Activated CD8-positive, alpha-beta memory T cell treated with anti-CD3 and anti-CD28 coated beads for 1 hour (primary cell): ENCODE results near the gene CLCN5.

Source experiments
- DNase-seq, 2 donors: peaks; one replicate each; pipeline ENCODE4 v3.0.0-alpha.2; 2020; ENCODE audit warnings: low read depth in 1 of 2; ENCODE audit errors: extremely low read depth in 1 of 2

CLCN5 gene

DNA sequence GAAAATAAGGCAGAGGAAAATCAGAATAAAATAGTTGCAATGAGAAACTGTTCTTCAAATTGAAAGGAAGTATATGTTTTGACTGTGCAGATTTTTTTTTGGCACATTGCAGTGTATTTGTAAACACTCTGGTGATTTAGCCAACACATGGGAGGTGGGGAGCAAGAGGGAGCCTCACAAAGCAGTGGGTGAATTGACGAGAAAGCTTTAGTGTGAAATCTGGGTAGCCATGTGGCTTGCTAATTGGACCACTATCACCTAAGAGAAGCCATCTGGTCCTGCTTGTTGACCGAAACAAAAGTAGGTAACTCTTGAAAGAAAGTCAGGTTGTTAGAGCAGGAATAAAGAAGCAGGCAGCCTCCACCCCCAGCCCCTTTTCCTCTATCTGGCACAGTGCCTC lies 10.4 kb downstream of the CLCN5 start:
- DNase-seq: no peak

DNA sequence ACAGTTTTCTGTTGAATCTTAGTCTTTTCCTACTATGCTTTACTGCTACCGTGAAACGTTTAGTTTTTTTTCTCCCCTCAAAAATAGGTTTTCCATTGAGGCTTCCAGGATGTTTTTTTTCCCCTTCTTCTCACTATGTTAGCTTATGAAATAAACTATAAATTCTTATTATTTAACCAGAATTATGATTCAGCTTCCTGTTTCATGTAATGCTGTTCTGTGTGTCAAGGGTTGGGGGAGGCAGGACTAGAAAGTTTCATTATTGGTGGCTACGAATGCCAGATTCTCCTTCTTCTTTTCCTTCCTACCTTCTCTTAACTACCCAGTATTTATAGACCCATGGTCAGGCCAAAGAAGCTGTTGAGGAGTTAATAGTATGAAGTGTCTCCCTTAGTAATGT lies 11.8 kb downstream of the CLCN5 start:
- DNase-seq: no peak

DNA sequence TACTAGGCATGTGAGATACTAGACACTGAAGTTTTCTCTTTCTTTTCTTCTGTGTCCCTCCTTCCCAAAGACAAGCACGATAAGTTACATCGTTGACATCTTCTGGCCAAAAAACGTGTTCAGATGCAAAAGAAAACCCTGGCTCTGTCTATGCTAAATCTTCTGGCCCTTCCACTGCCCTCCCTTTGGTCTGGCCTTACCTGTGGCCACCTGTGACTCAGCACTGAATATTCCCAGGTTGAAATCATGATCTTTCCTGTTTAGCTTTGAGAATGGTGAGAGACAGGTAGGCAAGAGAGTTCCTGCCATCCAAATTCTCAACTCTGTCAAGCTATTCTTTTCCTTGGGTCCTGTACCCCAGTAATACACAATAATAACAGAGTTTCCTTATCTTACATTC lies 12.3 kb downstream of the CLCN5 start:
- no peak for DNase-seq

DNA sequence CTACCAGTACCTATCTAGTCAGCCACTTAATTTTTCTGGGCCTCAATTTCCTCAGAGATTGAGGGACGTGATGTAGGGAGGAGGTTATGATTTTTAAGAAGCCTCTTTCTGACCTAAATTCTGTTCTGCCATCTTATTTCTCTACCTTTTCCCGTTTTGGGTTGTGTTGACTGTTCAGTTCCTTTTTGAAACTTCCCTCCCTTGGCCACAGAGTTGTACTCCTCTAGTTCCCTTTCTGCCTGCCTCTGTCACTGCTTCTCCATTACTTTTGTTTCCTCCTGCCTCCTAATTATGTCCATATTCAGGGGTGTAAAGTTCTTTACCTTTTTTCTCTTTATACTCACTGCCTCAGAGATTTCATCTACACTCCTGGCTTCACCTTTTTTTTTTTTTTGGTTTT lies 25.4 kb downstream of the CLCN5 start:
- no peak for DNase-seq

DNA sequence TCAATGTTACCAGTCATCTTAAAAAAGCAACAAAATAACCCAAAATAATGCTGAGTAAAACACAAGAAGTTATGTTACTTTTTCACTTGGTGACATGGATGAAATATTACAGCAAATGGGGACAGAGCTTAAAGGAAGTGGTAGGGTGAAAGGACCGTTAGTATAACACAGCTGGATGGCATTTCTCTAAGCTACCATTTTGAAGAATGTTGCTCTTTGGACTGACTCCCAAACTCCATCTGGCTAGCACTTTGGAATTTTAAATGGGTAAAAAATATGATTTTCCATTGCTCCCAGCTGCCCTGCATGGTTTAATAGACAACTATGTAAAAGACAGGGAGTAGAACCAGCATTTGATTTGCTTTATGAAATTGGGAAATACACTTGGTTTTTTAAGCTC lies 27.6 kb downstream of the CLCN5 start:
- DNase-seq: no peak

DNA sequence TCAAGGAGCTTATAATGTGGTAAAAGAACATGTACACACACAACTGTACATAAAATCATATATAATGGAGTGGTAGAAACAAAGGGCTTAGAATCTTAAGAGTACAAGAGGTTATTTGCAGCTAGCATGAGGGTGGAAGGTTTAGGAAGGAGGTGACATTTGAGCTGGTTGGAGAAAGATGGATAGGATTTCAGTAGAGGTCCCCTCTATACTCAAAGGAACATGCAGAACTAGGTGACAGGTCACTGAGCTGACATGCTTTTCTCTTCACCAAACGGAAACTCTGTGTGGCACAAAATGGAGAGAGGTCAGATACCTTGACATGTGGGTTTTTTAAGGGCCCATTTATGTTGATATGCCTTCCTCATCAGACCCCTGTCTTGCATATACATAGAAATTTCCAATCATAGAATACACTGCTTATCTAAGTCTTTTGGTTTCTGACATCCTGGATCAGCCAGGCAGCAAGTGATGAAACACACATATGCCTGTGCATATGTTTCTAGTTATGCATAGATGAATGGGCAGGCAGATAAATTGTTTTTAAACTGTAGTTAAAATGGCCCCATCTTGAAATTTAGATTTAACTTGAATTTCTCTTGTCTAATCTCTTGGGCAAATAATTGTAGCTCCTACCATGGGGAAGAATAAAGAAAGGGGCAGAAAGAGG lies 29.3 kb downstream of the CLCN5 start:
- no peak for DNase-seq

DNA sequence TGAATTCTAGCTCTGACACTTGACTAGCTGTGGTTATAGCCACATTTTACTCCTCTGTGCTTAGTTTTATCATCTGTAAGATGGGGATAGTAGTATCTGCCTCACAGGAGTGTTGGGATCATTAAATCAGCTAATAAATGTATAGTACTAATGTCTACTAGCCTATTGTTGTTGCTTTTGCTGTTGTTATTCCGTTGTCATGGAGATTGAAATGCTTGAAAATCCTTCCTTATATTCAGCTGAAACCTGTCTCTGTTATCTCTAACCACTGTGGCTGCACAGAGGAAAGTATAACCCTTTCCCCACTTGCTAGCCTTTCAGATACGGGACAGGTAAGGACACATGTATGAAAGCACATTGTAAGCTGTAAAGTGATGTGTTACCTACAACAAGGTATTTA lies 33.9 kb downstream of the CLCN5 start:
- DNase-seq: no peak

DNA sequence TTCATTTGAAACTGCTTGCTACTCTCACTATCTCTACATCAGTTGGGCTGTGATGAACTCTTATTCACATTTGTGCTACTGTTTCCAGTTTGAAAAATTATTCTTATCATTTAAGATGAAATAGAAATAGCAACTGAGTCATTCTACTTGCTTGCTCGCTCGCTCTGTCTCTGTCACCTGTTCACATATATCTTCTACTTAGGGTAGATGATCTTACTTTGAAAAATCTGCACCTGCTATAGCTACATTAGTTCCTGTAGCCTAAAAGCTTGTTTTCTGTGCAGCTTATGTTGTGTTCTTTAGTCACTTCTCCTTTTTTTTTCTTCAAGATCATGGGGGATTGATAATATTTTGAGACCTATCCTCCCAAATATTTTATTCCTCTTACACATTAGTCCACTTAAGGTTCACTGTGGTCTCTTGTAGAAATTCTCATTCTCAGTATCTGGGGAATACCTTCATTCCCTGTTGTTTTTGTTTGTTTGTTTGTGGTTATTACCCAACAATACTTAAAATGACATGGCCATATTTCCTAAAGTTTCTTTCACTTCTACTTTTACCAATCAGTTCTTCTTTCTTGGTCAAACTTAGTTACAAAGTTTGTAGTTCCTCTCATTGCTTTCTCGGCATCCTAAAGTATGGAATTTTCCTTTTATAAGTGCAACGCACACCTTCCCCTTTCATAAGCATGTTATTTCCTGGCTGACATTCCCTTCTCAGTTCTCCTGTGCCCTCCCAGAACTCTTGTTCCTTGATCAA lies 36.5 kb downstream of the CLCN5 start:
- no peak for DNase-seq

DNA sequence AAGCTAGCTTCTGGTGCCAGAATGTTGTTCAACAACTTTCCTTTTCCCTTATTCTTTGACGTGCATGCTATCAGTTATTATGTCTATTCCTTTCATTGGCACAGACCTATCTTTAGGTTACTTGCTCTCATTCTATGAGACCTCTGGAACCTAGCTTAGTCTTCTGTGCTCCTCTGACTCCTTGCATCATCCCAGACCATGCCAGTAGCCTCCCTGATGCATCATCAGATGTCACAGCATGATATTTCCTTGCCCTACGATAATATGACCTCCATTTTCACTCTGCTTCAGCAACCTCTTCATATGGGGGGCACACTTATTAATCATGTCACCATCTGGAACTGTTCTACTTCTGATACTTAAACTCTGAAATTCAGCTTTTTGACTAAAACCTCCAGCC lies 37.2 kb downstream of the CLCN5 start:
- DNase-seq: no peak

DNA sequence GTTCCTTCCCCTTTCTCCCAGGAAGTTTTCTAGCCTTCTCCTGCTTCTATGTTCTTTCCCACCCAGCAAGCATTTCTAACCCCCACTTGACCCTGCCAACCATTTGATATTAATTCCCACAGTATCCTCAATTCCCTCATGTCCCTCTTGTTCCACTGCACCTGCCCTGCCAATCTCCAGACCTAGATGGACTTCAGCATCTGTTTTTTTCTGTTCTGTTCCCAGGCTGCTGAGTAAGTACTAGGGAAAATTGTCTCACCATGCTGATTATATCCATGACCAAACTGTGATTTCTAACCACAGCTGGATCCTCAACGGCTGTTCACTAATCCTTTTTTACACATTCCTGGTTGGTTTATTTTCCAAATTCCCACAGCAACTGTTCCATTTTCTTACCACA lies 37.7 kb downstream of the CLCN5 start:
- DNase-seq: no peak

DNA sequence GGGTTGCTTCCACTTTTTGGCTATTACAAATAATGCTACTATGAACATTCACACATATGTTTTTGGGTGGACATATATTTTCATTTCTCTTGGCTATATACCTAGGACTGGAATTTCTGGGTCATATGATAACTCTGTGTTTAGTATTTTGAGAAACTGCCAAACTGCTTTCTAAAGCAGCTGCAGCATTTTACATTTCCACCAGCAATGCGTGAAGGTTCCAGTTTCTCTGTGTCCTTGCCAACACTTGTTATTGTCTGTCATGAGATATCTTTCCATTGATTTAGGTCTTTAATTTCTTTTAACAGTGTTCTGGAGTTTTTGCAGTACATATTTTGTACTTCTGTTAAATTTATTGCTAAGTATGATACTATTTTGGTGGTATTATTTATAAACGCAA lies 48.3 kb downstream of the CLCN5 start:
- DNase-seq: no peak

DNA sequence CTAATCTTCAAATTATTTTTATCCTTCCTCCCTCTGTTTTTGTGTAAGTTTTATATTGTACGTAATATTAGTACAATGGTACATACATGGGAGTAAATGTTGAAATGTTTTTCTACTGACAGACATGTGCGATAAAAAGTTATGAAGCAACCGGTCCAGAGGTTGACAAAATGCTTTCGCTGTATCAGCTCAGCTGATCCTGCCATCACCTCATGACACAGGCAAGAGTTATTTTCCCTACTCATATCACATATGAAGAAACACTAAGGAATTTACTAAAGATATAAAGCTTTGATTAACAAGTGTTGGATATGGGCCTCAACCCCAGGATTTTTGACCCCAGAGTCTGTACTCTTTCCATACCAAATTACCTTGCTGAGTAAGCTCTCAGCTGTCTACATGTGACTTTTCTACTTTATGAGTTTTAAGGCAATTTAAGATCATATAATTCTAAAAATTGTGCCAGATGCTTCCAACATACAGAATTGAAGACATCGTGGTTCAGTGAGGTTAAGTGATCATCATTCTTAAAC lies 50.0 kb downstream of the CLCN5 start:
- DNase-seq: no peak

DNA sequence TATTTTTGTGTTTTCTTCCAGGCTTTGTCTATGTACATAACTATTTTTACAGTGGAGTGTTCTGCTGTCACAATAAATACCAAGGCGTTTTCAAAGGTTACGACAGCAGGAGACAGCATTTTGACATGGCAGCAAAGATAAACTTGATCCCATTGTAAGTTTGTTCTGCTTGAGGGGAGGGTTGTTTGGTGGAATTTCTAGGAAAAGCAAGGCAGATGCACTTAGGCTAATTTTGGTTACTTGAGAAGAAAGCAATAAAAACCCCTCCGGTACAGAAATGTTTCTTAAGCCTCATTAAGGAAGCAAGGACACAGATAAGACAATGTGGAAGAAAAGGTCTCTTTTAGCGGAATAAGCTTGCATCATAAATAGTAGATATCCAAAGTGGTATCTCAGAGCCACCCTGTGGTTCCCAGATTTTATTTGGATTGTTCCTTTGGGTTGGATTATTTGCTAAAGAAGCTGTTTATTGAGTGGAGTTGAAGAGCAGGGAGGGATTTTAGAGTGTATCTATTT lies 54.3 kb downstream of the CLCN5 start:
- no peak for DNase-seq

DNA sequence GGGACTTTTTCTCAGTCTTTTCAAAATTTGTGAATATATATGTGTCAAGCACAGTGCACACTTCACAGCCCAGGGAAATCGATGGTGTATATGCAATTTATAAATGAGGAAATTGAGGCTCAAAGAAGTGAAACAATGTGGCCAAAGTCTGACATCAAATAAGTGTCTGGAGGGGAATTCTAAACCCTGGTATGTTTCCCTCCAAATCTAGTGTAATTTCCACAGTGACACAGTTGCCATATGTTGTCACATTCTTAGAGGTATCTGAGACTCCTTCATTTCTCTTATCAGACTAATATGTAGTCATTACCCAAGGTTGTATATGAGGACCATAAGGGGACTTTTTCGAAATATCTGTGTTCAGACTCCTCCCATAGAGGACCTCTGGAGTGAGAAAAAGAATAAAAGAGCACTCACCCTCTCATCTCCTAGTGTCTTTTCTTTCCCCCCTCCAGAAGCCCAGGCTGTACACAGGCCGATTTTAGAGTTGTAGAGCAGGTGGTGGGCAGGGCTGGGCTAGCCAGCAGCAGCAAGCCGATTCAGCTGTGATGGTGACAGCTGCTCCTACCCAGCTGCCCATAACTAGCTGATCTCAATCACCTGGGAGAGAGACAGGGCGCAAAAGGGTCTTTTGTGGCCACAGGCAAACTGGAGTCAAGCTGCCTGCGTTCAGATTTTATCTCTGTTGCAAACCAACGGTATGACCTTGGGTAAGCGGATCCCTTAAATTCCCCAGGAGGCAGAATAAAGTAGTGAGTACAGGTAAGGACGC lies 55.1 kb downstream of the CLCN5 start:
- DNase-seq: no peak

DNA sequence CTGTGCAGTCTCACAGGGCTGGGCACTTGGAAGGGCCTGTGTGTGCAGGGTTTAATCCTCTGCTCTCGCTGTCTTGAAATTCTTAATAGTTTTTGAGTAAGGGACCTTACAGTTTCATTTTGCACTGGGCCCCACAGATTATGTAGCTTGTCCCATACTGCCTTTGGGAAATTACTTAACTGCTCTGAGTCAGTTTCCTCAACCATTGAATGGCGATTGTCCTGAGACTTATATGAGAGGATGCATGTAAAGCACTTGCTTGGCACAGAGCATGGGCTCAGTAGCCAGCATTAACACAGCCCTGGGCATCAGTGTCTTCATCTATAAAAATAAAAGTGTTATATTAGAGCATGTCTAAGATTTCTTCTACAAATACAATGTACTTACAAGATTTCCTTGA lies 55.8 kb downstream of the CLCN5 start:
- DNase-seq: no peak

DNA sequence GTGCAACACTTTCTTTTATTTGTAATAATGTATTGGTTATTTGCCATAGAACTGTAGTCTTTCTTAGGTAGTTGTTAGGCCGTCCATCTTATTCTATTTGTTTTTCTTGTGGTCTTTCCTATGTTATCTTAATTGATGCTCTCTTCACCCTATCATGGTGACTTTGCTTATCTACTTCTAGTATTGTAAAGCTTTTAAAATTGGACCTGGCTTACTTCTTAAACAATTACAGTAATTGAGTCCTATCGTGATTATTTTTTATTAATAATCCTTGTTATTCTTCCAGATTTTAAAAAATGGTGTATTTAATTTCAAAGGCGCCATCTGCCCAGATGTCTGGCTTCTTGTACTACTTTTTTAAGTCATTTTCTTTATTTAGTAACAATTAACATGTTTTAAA lies 63.7 kb downstream of the CLCN5 start:
- no peak for DNase-seq

DNA sequence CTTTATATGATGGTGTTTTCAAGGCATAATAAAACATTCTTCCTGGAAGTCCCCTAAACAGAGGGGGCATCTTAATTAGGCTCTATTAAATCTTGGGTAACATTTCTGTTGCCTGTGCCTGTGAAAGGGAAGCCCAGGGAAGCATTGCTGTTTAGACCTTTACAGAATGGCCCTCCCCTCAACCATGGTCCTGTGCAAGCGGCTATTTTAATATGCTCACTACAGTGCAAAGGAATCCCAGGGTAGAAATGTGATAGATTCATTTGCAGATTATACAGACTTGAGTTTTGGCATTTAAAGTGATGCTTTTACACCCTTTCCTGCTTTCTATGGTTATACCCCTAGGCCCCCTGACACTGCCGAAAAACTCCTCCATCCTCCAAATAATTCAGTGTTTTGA lies 65.3 kb downstream of the CLCN5 start:
- DNase-seq: no peak

DNA sequence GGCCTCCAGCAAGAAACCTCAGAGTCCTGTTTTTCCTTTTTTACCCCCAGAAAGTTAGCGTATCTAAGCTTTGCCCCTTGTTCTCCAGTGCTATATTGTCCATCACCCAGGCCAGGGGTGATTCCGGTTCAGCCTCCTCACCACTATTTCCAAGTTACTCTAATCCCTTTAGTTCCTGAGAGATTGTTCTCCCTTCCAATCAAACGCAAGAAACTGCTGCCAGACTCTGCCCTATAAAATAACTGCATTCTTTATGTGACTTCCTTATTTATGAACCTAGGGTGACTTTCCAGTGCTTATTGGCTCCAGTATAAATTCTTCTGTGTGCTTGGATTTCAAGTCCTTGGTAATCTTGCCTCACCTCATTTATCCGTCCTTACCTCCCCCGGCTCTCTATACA lies 65.7 kb downstream of the CLCN5 start:
- DNase-seq: no peak

DNA sequence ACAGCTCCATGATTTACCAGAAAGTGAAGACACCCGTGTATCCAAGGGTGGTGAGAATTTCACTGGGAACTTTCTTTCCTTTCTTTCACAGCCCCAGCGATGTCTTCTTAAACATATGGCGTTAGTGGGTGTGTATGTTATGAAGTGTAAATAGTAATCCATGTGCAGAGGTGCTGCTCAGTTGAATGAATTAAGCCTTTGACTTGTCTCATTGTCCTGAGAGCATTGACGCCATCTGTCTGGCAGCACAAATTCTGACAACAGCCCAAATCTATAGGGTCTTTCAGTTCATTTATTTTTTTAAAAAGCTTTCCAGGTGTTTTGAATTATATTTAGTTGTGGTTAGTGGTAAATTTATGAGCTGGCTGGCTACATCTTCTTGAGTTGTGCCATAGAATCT lies 69.4 kb downstream of the CLCN5 start:
- no peak for DNase-seq

DNA sequence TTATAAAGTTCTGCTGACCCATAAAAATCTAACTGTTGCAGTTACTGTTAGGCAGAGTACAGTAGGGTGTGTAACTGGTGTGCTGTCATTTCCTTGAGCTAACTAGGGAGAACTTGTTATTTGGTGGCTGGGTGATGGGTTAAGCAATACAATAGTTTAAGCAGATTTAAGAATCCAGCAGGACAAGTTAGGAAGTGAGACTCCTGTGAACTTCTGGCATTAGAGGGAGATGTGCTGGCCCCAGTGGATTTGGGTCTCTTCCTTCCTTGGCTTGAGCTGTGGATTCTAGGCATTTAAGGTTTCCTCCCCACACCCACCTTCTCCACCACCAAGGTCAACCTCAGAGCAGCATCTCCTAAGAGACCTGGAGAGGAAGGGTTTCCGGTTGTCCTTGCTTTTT lies 70.5 kb downstream of the CLCN5 start:
- no peak for DNase-seq

DNA sequence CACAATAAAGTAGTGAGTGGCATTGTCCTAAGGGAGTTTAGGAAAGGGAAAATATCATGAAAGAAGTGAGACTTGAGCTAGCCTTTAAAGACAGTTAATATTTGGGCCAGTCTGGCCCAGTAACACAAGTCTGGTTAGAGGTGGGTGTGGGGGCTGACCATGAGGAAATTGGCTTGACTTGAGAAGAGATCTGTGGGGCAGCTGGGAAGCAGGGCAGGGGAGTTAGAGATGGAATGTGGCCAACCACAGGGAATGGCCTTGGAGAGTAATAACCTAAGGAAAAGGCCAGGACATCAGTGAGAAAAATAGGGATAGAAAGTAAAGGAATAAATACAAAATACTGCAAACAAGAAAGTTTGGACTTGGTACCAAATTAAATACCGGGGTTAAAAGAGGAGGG lies 71.3 kb downstream of the CLCN5 start:
- DNase-seq: no peak
